Pulmonary artery endothelial cell (primary cell): ENCODE data around the gene HNRNPLL. TPM values are rescaled to one million over a fixed set of nuclear protein-coding genes. Genes with fewer than 3 reads are reported as not detected.
A peak's percentile ranks its signal among the peaks of the same experiment; 100 is the strongest.
"Not testable (repeated sequence)": the region's sequence is repeated elsewhere in the genome, so short reads cannot be mapped to it uniquely, and the experiment has no call there.

ENCODE experiments used
- DNase-seq: peaks from one replicate; pipeline ENCODE4 v3.0.0-alpha.2; 2011; ENCODE audit warnings: low read depth, low spot score
- total RNA-seq: library from RNA; depleted of rRNA; stranded (reverse); fragments of >200 nt; gene quantifications from 2 replicates; pipeline ENCODE4 v1.2.3, GENCODE V29; 2014

The HNRNPLL gene
- 36.7 and 50.0 TPM in 2 replicates for total RNA-seq

DNA sequence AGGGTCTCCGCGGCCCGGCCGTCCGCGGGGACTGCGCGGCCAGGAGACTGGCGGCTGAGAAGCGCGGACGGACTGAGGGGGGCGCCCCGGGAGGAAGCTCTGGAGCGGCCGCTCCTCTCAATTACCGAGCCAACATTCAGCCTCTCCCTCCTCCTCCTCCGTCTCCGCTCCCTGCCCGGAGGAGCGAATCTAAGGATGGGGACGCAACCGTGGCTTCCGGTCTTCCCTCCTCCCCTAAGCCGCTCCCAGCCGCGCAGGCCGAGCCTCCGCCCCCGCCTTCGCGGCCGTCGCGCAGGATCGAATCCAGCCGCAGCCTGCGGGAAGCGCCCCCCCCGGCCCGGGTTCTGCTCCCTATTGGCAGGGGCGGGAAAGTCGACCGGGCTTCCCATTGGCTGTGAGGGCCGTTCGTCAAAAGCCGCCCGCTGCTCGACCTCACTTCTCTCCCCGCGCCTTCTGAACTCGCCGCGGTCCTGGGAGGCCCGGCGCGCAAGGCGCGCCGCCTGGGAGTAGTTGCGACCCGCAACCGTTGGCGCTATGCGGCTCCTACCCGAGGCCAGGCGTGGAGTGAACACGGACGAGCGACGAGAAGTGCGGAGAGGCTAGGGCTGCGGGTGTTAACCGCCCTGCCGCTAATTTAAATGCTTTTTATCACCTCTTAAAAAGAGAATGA, at the start of gene HNRNPLL:
HNRNPLL (minus strand) TSS at position 197 of the 670 bp plus-strand sequence. CDS start 302 bp downstream, outside the sequence.
- peak; percentile 89 for DNase-seq

DNA sequence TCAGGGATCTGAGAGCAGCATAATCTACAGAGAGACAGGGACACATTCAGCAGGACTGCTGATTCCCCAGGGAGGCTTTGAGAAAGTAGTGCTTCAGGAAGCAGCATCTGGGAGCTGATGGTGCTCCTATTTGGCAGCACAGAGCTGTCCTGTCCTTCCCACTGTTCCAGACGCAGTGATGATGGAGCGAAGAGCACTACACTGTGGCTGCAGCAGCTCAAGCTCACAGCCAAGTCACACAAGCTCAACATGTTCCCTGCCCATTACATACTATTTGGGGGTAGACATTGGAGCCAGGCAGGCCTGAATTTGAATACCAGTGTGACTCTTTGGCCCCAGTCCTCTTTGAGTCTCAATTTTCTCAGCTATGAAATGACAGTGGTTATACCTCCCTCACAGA, 48.0 kb upstream of the HNRNPLL start:
- no peak for DNase-seq

DNA sequence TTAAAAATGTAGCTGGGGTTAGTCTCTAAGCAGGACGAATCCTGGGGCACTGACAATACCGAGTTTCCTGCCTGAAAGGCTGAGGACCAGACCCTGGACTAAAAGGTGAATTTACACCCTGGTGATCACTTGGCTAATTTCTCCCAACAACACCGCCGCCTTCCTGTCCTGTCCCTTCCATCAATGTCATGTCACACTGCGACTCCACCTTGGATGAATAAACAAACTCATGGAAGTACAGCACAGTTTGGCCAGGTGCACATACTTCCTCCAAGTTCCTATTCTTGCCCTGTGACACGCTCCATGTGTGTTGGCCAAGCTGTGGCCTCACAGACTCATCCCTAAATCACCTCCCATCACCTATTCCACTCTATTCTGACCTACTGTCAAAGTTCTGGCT, 47.3 kb upstream of the HNRNPLL start:
- no peak for DNase-seq

DNA sequence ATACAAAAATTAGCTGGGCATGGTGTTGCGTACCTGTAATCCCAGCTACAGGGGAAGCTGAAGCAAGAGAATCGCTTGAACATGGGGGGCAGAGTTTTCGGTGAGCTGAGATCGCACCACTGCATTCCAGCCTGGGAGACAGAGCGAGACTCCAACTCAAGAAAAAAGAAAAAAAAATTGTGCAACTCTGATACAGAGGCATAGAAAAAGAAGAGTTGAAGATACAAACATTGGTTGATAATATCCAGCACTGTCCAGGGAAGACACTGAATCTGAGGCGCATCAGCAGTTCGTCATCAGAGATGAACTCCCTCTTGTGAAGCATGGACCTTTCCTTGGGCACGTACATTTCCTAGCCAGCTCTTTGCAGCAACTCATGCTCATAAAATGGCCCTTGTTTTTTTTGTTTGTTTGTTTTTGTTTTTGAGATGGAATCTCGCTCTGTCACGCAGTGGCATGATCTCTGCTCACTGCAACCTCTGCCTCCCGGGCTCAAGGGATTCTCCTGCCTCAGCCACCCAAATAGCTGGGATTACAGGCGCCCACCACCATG, 46.5 kb upstream of the HNRNPLL start:
- no peak for DNase-seq

DNA sequence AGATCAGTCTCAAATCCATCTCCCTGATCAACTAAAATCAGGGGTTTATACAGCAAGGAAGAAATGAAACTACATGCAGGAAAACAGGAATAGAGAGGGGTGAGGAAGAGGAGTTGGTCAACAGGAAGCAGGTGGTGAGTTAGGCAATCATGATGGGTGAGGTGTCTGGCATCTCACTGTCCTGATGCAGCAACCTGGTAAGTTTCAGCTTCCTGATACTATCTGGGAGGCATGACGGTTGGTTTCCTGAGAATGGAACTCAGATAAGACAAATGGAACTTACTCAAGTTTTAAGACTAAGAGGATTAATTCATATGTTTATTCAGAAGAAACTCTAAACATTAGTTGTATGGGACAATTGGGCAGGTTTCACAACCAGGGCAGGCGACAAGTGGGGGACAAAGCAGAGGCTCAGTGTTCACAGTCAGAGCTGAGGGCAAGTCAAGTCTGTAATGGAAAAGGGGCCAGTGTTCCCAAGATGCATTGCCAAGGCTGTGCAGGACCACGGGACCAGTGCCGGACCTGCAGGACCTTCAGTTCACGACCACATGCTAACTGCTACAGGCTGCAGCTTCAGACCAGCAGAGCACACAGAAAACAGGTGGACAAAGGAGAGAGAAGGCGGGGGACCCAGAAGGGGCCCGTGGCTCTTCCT, 45.5 kb upstream of the HNRNPLL start:
- no peak for DNase-seq

DNA sequence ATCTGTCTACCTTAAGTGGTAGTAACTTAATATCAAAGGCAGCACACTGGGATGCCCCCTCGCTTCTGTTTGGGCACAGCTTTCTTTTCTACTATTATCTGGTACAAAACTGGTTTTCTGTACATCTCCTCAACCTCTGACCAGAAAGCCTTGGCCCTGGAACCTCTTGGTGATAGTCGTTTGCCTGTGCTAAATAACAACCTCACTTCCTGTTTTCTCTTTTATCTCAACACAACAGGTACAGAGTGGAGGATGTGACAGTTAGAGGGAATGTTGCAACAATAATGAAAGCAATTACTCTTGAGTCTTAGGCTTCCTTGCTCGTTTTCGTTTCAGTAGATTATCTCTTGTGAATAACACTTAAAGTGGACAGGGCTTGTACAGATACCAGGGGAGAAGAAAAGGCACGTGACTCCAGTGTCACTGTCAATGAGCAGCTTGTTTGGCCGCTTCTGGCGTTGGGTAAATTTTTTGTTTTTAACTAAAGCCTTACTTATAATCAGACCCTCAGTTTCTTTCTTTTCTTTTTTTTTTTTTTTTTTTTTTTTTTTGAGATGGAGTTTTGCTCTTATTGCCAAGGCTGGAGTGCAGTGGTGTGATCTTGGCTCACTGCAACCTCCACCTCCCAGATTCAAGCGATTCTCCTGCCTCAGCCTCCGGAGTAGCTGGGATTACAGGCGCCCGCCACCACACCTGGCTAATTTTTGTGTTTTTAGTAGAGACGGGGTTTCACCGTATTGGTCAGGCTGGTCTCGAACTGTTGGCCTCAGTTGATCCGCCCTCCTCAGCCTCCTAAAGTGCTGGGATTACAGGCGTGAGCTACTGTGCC, 41.2 kb upstream of the HNRNPLL start:
- DNase-seq, result not testable (repeated sequence)

DNA sequence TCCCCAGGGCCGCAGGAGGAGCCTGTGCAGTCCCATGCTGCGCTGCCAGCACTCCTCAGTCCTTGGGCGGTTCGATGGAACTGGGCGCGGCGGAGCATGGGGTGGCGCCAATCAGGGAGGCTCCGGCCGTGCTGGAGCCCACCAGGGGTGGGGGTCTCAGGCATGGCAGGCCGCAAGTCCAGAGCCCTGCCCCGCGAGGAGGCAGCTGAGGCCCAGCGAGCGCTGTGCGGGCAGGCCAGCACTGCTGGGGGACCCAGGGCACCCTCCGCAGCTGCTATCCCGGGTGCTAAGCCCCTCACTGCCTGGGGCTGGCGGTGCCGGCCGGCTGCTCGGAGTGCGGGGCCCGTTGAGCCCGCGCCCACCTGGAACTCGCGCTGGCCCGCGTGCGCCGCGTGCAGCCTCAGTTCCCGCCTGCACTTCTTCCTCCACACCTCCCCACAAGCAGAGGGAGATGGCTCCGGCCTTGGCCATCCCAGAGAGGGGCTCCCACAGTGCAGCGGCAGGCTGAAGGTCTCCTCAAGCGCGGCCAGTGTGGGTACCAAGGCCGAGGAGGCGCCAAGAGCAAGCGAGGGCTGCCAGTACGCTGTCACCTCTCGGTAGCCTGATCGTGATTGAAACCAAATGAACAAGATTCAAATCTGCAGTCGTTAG, 40.4 kb upstream of the HNRNPLL start:
- no peak for DNase-seq

DNA sequence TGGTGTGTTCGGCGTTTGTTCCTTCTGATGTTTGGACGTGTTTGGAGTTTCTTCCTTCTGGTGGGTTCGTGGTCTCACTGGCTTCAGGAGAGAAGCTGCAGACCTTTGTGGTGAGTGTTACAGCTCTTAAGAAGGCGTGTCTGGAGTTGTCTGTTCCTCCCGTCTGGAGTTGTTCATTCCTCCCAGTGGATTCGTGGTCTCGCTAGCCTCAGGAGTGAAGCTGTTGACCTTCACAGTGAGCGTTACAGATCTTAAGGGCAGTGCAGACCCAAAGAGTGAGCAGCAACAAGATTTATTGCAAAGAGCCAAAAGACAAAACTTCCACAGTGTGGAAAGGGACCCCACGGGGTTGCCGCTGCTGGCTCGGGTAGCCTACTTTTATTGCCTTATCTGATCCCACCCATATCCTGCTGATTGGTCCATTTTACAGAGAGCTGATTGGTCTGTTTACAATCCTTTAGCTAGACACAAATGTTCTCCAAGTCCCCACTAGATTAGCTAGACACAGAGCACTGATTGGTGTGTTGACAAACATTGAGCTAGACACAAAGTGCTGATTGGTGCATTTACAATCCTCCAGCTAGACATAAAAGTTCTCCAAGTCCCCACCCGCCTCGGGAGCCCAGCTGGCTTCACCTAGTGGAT, 39.8 kb upstream of the HNRNPLL start:
- not testable (repeated sequence) for DNase-seq

DNA sequence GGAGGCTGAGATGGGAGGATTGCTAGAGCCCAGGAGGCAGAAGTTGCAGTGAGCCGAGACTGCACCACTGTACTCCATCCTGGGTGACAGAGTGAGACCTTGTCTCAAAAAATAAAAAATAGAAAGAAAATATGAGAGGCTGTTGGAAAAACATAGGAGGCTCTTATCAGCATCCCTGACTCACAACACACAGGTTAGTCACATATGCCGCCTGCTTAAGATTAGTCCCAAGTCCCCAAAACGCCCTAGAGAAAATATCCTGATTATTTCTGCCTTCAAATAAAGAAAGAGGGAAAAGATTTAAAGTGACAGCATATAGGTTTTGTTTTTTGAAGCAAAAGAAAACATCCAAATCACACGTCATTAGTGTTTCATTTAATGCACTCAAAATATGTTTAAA, 33.3 kb upstream of the HNRNPLL start:
- no peak for DNase-seq

DNA sequence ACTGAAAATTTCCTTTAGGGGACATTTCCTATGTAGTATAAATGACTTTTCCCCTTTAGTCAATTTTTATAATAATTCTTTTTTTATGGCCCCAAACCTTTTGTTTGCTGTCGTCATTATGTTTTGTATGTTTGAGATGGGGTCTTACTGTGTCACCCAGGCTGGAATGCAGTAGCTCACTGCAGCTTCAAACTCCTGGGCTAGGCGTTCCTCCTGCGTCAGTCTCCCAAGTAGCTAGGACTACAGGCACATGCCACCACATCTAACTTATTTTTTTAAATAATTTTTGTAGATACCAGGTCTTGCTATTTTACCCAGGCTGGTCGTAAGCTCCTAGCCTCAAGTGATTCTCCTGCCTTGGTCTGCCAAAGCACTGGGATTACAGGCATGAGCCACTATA, 32.4 kb upstream of the HNRNPLL start:
- no peak for DNase-seq

DNA sequence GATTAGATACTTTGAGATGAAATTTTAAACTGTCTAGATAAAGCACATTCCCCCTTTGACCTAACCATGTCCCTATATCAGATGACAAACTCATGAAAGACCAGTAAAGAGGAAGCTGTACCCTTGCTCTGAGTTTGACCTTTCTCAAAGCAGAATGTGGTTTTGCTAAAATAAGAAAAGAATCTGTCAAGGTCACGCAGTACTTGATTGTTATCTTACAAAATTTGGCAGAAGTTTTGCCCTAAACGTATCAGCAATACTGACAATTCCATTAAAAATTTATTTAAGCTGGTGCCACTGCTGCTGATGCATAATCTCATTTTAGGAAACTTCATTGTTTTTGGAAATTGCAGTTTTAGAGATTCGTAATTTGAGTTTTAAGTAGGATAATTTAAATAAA, 32.0 kb upstream of the HNRNPLL start:
- DNase-seq, result no peak

DNA sequence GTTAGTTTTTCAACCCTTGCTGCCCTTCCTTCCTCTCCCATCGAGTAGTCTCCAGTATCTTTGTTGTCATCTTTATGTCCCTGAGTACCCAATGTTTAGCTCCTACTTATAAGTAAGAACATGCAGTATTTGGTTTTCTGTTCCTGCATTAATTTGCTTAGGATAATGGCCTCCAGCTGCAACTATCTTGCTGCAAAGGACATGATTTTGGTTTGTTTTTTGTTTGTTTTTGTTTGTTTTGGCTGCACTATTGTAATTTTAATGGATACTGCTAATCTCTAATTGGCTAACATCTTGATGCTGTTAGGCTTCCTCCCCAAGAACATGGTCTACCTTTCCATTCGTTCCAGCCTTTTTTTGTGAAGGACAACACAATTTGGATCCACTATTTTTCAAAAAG, 31.2 kb upstream of the HNRNPLL start:
- no peak for DNase-seq

DNA sequence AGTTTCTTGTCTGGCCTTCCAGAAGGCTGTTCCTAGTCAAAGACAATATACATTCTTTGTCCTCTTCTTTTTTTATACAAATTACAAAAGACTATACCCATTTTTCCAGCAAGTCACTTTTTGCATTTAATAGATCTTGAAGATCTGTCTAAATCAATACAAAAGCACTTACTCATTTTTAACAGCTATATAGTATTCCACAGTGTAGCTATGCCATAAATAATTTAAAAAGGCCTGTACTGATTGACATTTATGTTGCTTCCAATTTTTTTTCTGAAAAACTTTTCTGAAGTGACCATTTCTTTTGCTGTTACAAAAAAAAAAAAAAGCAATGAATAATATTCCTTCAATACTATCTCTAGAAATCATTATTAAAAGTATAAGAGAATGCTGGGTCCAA, 30.3 kb upstream of the HNRNPLL start:
- no peak for DNase-seq

DNA sequence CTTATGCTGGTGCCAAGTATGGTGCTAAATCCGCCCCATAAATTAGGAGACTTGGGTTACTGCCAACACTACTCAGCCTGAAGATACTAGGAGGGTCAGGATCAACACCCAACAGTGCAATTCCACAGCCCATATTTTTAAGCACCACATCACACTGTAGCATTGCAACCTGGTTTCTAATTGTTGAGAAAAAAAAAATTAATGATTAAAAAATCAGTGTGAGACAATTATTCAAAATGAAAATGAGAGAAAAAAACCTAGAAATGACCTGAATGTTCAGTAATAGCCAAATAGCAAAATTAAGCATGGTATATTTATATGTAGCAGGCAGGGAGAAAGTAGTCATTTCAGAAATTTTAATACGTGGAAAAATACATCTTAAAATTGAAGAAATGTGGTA, 29.2 kb upstream of the HNRNPLL start:
- DNase-seq, result no peak

DNA sequence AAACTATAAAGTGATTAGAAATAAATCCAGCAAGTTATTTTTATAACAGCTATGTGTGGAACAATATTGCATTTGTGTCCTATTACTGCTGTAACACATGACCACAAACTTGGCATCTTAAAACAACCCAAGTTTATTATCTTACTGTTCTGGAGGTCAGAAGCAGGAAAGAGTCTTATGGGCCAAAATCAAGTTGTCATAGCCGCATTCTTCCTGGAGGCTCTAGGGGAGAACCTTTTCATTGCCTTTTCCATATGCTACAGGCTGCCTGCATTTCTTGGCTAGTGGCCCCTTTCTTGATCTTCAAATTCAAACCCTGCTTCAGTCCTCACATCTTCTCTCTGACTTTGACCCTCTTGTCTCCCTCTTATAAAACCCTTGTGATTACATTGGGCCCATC, 27.0 kb upstream of the HNRNPLL start:
- DNase-seq, result no peak

DNA sequence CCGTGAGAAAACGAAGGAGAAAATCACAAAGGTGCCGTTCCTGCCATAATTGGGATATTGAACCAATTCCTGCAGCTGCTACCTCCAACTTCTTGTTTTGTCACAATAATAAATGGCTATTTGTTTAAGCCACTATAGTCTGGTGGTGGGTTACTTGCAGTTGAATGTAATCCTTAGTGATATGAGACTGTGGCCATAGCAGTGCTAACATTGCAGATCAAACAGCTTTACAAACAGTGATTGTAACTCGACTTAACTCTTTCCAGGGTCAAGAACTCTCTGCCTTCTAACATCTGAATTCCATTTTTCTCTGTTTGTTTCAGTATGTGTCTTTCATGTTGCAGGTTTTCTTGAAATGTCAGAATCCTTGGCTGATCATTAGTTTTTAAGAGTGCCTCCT, 24.7 kb upstream of the HNRNPLL start:
- no peak for DNase-seq

DNA sequence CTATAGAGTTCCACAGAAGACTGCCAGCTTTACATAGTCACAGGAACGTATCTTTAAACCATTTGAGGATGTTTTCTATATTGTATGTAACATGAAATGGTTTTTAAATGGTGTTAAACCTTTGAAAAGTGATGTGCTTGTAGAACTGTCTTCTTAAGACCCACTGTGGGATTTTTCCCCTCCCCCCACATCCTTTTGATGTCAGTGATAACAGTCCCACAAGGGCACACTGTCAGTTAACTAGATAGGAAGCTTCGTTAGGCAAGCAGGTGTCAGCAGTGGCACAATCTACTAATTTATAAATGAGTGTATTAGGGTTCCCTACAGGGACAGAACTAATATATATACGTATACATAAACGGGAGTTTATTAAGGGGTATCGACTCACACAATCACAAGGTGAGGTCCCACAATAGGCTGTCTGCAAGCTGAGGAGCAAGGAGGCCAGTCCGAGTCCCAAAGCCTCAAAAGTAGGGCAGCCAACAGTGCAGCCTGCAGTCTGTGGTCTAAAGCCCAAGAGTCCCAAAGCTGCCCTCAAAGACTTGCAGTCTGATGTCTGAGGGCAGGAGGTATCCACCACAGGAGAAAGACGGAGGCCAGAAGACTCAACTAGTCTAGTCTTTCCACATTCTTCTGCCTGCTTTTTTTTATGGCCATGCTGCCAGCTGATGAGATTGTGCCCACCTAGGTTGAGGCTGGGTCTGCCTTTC, 23.8 kb upstream of the HNRNPLL start:
- DNase-seq, result no peak

DNA sequence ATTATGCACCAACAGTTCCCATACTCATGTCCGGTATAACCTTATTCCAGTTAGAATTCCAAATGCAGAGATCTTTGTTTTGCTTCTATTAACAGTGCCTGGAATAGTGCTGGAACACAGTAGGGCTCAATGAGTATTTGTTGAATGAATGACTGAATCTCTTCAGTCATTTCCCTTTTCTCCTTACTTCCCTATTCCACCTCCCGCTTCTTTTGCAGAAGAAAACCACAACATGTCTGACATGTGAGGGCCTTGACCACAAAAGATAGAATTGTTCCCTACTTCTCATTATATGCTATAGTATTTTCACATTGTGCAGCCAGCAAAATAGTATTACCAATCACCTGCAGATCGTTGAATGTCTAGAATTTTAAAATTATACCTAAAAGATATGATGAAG, 19.5 kb upstream of the HNRNPLL start:
- DNase-seq, result no peak

DNA sequence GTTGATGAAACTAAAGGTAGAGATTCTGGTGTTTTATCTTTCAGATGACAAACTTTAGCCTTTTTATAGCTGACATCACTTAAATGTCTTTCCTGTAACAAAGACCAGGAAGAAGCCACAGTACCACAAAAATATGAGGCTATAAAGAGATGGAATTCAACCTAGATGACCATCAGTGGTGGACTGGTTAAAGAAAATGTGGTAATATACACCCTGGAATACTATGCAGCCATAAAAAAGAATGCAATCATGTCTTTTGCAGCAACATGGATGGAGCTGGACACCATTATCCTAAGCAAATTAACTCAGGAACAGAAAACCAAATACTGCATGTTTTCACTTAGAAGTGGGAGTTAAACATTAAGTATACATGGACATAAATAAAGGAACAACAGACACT, 18.3 kb upstream of the HNRNPLL start:
- DNase-seq, result no peak

DNA sequence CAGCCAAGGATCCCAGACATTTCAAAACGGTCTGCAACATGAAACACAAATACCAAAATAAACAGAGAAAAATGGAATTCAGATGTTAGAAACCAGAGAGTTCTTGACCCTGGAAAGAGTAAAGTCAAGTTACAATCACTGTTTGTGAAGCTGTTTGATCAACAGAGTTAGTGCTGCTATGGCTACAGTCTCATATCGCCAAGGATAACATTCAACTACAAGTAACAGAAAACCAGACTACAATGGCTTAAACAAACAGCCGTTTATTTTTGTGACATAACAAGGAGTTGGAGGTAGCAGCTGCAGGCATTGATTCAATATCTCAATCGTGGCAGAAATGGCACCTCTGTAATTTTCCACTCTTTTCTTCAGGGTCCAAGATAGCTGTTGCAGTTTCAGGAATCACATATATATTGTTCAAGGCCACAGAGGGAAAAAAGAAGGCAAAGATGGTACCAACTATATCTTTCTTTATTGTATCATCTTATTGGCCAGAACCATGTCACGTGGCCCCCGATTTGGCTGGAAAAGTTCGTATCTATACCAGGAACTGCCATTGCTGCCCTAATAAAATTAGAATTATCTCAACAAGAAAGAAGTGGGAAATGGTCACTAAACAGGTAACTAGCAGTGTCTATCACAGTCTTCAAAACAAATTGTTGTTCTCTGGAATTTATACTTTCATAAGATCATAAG, 17.7 kb upstream of the HNRNPLL start:
- DNase-seq, result no peak
